Small intestine (tissue), 7 donors: Measurements from ENCODE around the gene QRSL1. TPM values are rescaled to one million over a fixed set of nuclear protein-coding genes. Genes with fewer than 3 reads are reported as not detected.

Experiments used
- DNase-seq, 2 donors: peaks; one replicate each; pipeline versions ENCODE4 v3.0.0 to v3.0.0-alpha.2; 2013
- FAIRE-seq: peaks from 2 replicates; lab custom pipeline; 2012; peaks lifted over from hg19 to GRCh38; lab: Jason Lieb, UNC
- H3K27ac ChIP-seq, 3 donors: one replicate each; pipeline ENCODE4 v1.5.1; 2013; ENCODE audit warnings: low read length in 2 of 3, mild to moderate bottlenecking in 2 of 3, control low read depth in 1 of 3, inconsistent platforms in 1 of 3, low read depth in 1 of 3, moderate library complexity in 1 of 3
- H3K27me3 ChIP-seq, 3 donors: one replicate each; pipeline ENCODE4 v1.6.1; 2013; ENCODE audit warnings: low read length in 3 of 3, inconsistent platforms in 1 of 3; ENCODE audit not compliant: control insufficient read depth in 3 of 3, insufficient read depth in 3 of 3
- H3K36me3 ChIP-seq, 3 donors: one replicate each; pipeline ENCODE4 v1.6.1; 2013; ENCODE audit warnings: low read length in 3 of 3, inconsistent platforms in 1 of 3, low read depth in 1 of 3, mild to moderate bottlenecking in 1 of 3, moderate library complexity in 1 of 3; ENCODE audit not compliant: control insufficient read depth in 3 of 3, insufficient read depth in 2 of 3
- H3K4me1 ChIP-seq, 3 donors: one replicate each; pipeline ENCODE4 v1.6.1; 2013; ENCODE audit warnings: low read length in 2 of 3, inconsistent platforms in 1 of 3, low read depth in 1 of 3, mild to moderate bottlenecking in 1 of 3, moderate library complexity in 1 of 3; ENCODE audit not compliant: control insufficient read depth in 3 of 3, insufficient read depth in 2 of 3
- H3K4me3 ChIP-seq, 3 donors: one replicate each; pipeline ENCODE4 v1.5.1; 2013; ENCODE audit warnings: low read length in 3 of 3, control low read depth in 1 of 3, inconsistent platforms in 1 of 3, low read depth in 1 of 3, mild to moderate bottlenecking in 1 of 3, moderate library complexity in 1 of 3
- H3K9me3 ChIP-seq, 2 donors: one replicate each; pipeline ENCODE4 v1.6.1; 2013; ENCODE audit warnings: low read depth in 1 of 2, low read length in 1 of 2; ENCODE audit not compliant: control insufficient read depth in 2 of 2, insufficient read depth in 1 of 2
- WGBS, 3 donors: extraction: QIAGEN DNeasy Blood & Tissue Kit; methylation state at CpG; one replicate each; pipeline ENCODE4 v1.1.7; 2013; 5-methylcytosine and 5-hydroxymethylcytosine counted together
- polyA plus RNA-seq, 4 donors: library from polyadenylated mRNA; stranded (reverse) in 3 of 4; unstranded in 1 of 4; fragments of 200-250 nt in 3 of 4; fragments of 120-200 nt in 1 of 4; gene quantifications; one replicate each; pipeline versions ENCODE4 v1.2.1 to v1.2.3, GENCODE V29; 2013
- donor health status: healthy with polysubstance abuse.
- donor health status: control.
- donor health status: control.
- donor health status: Bipolar disorder and iron deficiency.
- donor health status: healthy.

Gene QRSL1
- polyA plus RNA-seq, 4 donors = 5.6 to 13.6 (median 8.5) TPM

DNA sequence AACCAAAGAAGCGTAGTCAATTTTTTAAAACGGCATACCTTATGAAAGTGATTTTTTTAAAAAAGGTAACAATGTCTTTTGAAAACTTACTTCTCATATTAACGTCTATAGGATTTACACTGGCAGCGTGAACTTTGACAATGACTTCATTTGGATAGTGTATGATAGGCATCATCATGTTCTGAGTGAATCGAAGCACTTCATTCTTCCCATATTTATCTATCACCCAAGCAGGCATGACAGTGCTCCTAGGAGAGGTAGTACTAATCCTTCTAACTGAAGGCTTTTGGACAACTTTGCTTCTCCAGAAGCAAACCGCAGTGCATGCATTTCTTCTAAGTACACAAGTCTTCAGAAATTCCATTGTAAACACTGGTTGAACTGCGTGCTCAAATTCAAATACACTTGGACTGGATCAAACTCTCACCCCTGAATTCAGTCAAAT lies 698 bp upstream of the QRSL1 start:
- Histone ChIP-seq H3K4me1 (peaks cover 0 to 3% (median 0%) of the 10 kb centered on the region in 3 donors), H3K36me3 (no peaks in the 10 kb centered on the region), H3K9me3 (no peaks in the 10 kb centered on the region), H3K27ac (peak overlapping the region; percentile 44 to 96 (median 66)), H3K4me3 (peak overlapping the region; percentile 71 to 95 (median 94)), H3K27me3 (no peaks in the 10 kb centered on the region)
- DNase-seq = peak in 1 of 2 donors; percentile 38
- 15 to 21% (median 16%) methylated on average over 7 of the region's 7 CpGs for WGBS, 3 donors
- no peak for FAIRE-seq

GRCh38 chr6:106629859-106630163 lies 433 bp downstream of the QRSL1 start:
- FAIRE-seq (no peak), DNase-seq (no peak)
- no peaks in the 10 kb centered on the region for H3K9me3 ChIP-seq
- H3K36me3 ChIP-seq = peaks cover 0 to 3% (median 0%) of the 10 kb centered on the region in 3 donors
- peak overlapping the region; percentile 71 to 95 (median 94) for H3K4me3 ChIP-seq
- H3K27me3 ChIP-seq = no peaks in the 10 kb centered on the region
- H3K4me1 ChIP-seq = peaks cover 0 to 3% (median 0%) of the 10 kb centered on the region in 3 donors
- H3K27ac ChIP-seq = peak overlapping the region; percentile 66 to 96 (median 79)
- WGBS, 3 donors = 0 to 1% (median 1%) methylated on average over 14 of the region's 14 CpGs

DNA sequence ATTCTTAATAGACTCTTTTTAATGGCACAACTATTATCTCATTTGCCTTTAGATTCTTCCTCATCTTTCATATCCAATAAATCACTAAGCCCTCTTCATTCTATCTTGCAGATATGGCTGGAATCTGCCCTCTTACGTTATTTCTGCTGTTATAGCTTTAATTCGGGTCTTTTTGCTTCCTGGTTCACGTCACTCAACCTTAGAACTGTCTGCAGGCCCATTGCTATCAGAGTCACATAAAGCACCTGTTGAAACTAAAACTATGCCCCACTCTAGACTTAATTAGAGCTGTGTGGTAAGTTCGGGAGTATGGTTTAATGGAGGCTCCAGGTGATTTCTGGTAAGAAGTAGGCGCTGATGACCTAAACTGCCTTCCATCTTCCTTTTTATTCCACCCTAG lies 988 bp downstream of the QRSL1 start:
- Histone ChIP-seq H3K9me3 (no peaks in the 10 kb centered on the region), H3K36me3 (peaks cover 0 to 3% (median 0%) of the 10 kb centered on the region in 3 donors), H3K4me3 (peak overlapping the region; percentile 71 to 95 (median 94)), H3K27me3 (no peaks in the 10 kb centered on the region), H3K4me1 (peaks cover 0 to 3% (median 0%) of the 10 kb centered on the region in 3 donors), H3K27ac (peak overlapping the region in 1 of 3 donors; percentile 66)
- no peak for FAIRE-seq
- peak; percentile 53 to 57 for DNase-seq
- 16 to 41% (median 20%) methylated on average over 5 of the region's 5 CpGs for WGBS, 3 donors

DNA sequence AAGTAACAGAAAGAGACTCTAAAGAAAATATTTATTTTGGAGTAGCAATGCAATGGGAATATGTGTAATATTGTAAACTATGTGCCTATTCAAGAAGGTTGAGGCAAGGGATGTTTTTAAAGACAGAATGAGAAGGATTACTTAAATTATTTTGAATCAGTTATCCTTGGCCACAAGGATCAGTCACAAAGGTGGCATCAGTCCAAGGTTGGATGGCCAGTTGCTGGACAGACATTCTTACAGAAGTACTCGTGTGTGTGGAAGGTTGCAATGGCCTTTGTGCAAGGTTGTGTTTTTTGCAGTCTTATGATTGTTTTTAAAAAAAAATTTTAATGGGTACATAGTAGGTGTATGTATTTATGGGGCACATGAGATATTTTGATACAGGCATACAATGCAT lies 2.0 kb downstream of the QRSL1 start:
- Histone ChIP-seq H3K4me3 (no peak overlapping the region), H3K36me3 (peaks cover 0 to 3% (median 0%) of the 10 kb centered on the region in 3 donors), H3K27me3 (no peaks in the 10 kb centered on the region), H3K27ac (no peak overlapping the region), H3K4me1 (peaks cover 0 to 3% (median 0%) of the 10 kb centered on the region in 3 donors), H3K9me3 (no peaks in the 10 kb centered on the region)
- no peak for FAIRE-seq
- 84 to 96% (median 88%) methylated on average over 1 of the region's 1 CpG for WGBS, 3 donors
- DNase-seq = no peak

- no peaks in the 10 kb centered on the region for H3K27me3 ChIP-seq
- no peak overlapping the region for H3K27ac ChIP-seq
- H3K4me3 ChIP-seq = no peak overlapping the region
- FAIRE-seq = no peak
- H3K36me3 ChIP-seq = peaks cover 0 to 3% (median 0%) of the 10 kb centered on the region in 3 donors
- H3K9me3 ChIP-seq = no peaks in the 10 kb centered on the region
- H3K4me1 ChIP-seq = peaks cover 0 to 4% (median 3%) of the 10 kb centered on the region in 3 donors
- WGBS, 3 donors = 94 to 97% (median 95%) methylated on average over 5 of the region's 5 CpGs
- DNase-seq = no peak
These were observed 5.2 kb downstream of the QRSL1 start for GRCh38 chr6:106634565-106634964.

DNA sequence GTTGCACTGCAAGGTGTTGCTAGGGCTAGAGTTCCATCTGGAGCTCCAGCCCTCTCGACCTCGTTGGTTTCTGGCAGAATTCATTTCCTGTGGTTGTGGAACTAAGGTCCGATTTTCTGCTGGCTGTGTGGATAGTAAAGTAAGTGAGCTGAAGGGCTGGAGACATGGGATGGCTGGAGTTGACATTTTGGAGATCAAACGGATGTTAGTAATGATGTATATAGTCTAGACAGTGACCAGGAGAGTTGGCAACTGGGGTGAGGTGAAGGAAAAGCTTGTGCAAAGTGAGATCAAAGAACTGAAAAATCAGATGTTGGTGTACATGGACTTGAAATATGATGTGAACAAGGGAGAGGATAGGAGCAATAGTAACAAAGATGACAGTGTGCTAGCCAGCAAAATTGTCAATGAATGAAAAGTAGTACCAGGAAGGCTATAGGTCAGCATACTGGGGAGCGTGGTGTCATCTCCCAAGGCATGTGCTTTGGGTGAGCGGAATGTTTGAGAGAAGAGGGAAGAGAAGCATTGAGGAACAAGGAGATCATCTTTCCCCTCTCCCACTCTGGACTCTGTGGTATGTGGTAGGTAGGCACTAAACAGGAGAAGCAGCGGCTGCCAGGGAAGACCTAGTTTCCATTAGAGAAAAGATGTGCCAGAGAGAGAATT lies 7.8 kb downstream of the QRSL1 start:
- no peak for DNase-seq
- no peak for FAIRE-seq
- Histone ChIP-seq H3K27ac (no peak overlapping the region), H3K4me3 (no peak overlapping the region), H3K9me3 (no peaks in the 10 kb centered on the region), H3K36me3 (peaks cover 1 to 10% (median 2%) of the 10 kb centered on the region in 3 donors), H3K27me3 (no peaks in the 10 kb centered on the region), H3K4me1 (peaks cover 0 to 4% (median 0%) of the 10 kb centered on the region in 3 donors)
- 61 to 80% (median 75%) methylated on average over 7 of the region's 7 CpGs for WGBS, 3 donors

DNA sequence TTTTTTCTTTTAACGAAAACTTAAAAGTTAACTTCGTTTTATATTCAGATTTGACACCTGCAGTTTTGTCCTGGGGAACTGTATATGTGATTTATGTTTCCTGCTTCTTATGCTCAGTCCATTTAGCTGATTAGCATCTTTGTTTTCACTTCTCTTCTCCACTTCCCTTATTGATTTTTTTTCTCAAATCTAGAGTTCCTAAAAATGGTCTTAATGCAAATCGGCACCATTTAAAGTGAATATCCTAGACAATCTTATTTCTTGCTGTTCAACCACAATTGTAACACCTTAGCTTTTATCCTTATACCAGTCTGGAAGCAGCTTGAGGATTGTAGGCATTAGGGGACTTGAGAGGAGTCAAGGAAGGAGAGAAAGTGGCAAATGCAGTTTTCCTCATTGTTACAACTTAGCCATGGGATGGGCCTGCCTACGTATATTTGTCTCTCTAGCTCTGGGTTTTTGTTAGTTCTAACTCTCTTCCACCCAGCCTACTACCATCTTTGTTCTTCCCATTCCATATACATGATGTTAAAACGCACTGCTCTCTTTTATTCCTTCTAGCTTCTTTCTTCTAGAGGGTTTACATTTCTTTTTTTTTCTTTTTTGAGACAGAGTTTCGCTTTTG lies 8.5 kb downstream of the QRSL1 start:
- no peak overlapping the region for H3K27ac ChIP-seq
- no peak overlapping the region for H3K4me3 ChIP-seq
- FAIRE-seq (no peak), DNase-seq (no peak)
- WGBS, 3 donors = 65 to 77% (median 69%) methylated on average over 6 of the region's 6 CpGs
- peaks cover 2 to 13% (median 6%) of the 10 kb centered on the region in 3 donors for H3K36me3 ChIP-seq
- H3K4me1 ChIP-seq = peaks cover 0 to 4% (median 0%) of the 10 kb centered on the region in 3 donors
- no peaks in the 10 kb centered on the region for H3K9me3 ChIP-seq
- H3K27me3 ChIP-seq = no peaks in the 10 kb centered on the region

DNA sequence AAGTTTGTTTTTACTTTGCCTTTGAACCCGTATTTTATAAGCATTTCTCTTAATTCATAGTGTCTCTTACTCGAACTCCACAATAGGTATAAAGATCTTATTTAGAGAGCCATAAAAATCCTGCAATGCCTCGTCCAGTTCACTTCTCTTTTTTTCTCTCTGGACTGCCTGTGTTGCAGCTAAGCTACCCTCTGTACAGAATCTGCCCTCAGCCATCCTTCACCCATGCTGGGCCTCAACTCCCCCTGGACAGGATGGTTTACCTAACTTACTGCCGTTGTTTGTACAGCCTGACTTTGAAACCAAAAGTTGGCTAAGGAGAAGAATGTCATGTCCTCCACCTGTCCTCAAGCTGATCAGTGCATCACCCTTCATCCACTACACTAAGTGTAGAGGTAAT lies 10.4 kb downstream of the QRSL1 start:
- Histone ChIP-seq H3K4me3 (no peak overlapping the region), H3K4me1 (peaks cover 0 to 4% (median 0%) of the 10 kb centered on the region in 3 donors), H3K36me3 (peaks cover 2 to 23% (median 6%) of the 10 kb centered on the region in 3 donors), H3K9me3 (no peaks in the 10 kb centered on the region), H3K27me3 (no peaks in the 10 kb centered on the region), H3K27ac (no peak overlapping the region)
- no peak for FAIRE-seq
- 74 to 81% (median 81%) methylated on average over 4 of the region's 4 CpGs for WGBS, 3 donors
- DNase-seq = no peak
